ENCODE measurements around the gene RFX5. TPM values are rescaled to one million over a fixed set of nuclear protein-coding genes. Genes with fewer than 3 reads are reported as not detected.

The RFX5 gene
- polyA plus RNA-seq, 2 of the 4 experiments (the other 2 are of a cell fraction): 55.9 to 60.1 TPM

GRCh38 chr1:151325231-151325630, 21.8 kb downstream of the RFX5 start:
- no peak for DNase-seq (ENCODE audit: low read depth in 1 of 2, low spot score in 1 of 2)
- FAIRE-seq: no peak
- H3K27ac ChIP-seq: no peak overlapping the region
- no peaks in the 10 kb centered on the region for H3K9me3 ChIP-seq
- H3K4me2 ChIP-seq: no peak overlapping the region
- ChIA-PET CTCF (interaction anchor here (1.0 to 42.1 kb wide), 8 partner anchors 9 to 95 kb away, joined by 3 to 831 read pairs (median 10); no protein-coding TSS in a partner anchor), POLR2A (no interaction called here)
- no peak overlapping the region for H3K4me3 ChIP-seq
- peaks cover 17% of the 10 kb centered on the region for H3K4me1 ChIP-seq
- 87% methylated on average over 7 of the region's 7 CpGs for WGBS (ENCODE audit: missing lambda C conversion rate)
- ATAC-seq: no peak
- TF ChIP-seq HOXA7 (CRISPR knock-in tag; IDR thresholded peaks at IDR 0.05) (no peak), BHLHE40 (IDR thresholded peaks at IDR 0.05; ENCODE audit: low read depth, low read length) (no peak), KDM1A (IDR thresholded peaks at IDR 0.05; ENCODE audit: low read depth) (no peak), MAZ (IDR thresholded peaks at IDR 0.05; ENCODE audit: borderline replicate concordance, low read depth, low read length) (no peak), MAFK (IDR thresholded peaks at IDR 0.05; ENCODE audit: partially characterized antibody) (no peak), TP53 (CRISPR knock-in tag; IDR thresholded peaks at IDR 0.05) (no peak), TFCP2L1 (CRISPR knock-in tag; IDR thresholded peaks at IDR 0.05) (no peak), FOSL2 (IDR thresholded peaks at IDR 0.05) (no peak), FOSL2 (CRISPR knock-in tag; IDR thresholded peaks at IDR 0.05) (no peak), SREBF2 (IDR thresholded peaks at IDR 0.05) (no peak), SMC3 (IDR thresholded peaks at IDR 0.05) (no peak), CTCF (IDR thresholded peaks at IDR 0.05) (no peak), CBX8 (IDR thresholded peaks at IDR 0.05) (no peak), KDM5A (IDR thresholded peaks at IDR 0.05) (no peak), EHMT2 (IDR thresholded peaks at IDR 0.05; ENCODE audit: low read depth) (no peak), RFX5 (IDR thresholded peaks at IDR 0.05) (no peak), NPAS2 (CRISPR knock-in tag; IDR thresholded peaks at IDR 0.05; ENCODE audit: borderline replicate concordance) (no peak), PHF8 (IDR thresholded peaks at IDR 0.05; ENCODE audit: borderline replicate concordance, low read depth) (no peak)

GRCh38 chr1:151324390-151324930, 22.6 kb downstream of the RFX5 start:
- H3K4me2 ChIP-seq: no peak overlapping the region
- FAIRE-seq (no peak), ATAC-seq (no peak), DNase-seq (ENCODE audit: low read depth in 1 of 2, low spot score in 1 of 2) (no peak)
- ChIA-PET POLR2A (no interaction called here), CTCF (interaction anchor here (0.6 to 42.1 kb wide), 11 partner anchors 8 to 372 kb away, joined by 3 to 831 read pairs (median 4); no protein-coding TSS in a partner anchor)
- H3K9me3 ChIP-seq: no peaks in the 10 kb centered on the region
- no peak overlapping the region for H3K27ac ChIP-seq
- H3K4me1 ChIP-seq: peaks cover 17% of the 10 kb centered on the region
- TF ChIP-seq MAX (IDR thresholded peaks at IDR 0.05): no peak
- TF ChIP-seq RNF2 (IDR thresholded peaks at IDR 0.05; ENCODE audit: borderline replicate concordance, low read depth): no peak
- no peak for TF ChIP-seq NFE2L2 (conservative IDR thresholded peaks at IDR 0.05; ENCODE audit: low read length)
- no peak for TF ChIP-seq JUN (IDR thresholded peaks at IDR 0.05)
- TF ChIP-seq EP300 (IDR thresholded peaks at IDR 0.05): no peak
- TF ChIP-seq CTCF (IDR thresholded peaks at IDR 0.05): no peak
- TF ChIP-seq MAZ (IDR thresholded peaks at IDR 0.05; ENCODE audit: borderline replicate concordance, low read depth, low read length): no peak
- no peak for TF ChIP-seq SMC3 (IDR thresholded peaks at IDR 0.05)
- no peak for TF ChIP-seq NR3C1 (IDR thresholded peaks at IDR 0.05)
- TF ChIP-seq CBX8 (IDR thresholded peaks at IDR 0.05): no peak
- TF ChIP-seq E2F6 (IDR thresholded peaks at IDR 0.05; ENCODE audit: borderline replicate concordance, low read depth): no peak
- TF ChIP-seq PBX3 (IDR thresholded peaks at IDR 0.05): no peak
- TF ChIP-seq FOSL2 (IDR thresholded peaks at IDR 0.05): no peak
- no peak for TF ChIP-seq FOSL2 (CRISPR knock-in tag; IDR thresholded peaks at IDR 0.05)
- no peak overlapping the region for H3K4me3 ChIP-seq
- WGBS (ENCODE audit: missing lambda C conversion rate): 93% methylated on average over 4 of the region's 4 CpGs
